MG63 (cell line): ENCODE data around the gene RDM1. TPM values are rescaled to one million over a fixed set of nuclear protein-coding genes. Genes with fewer than 3 reads are reported as not detected.
"Not testable (repeated sequence)": the region's sequence is repeated elsewhere in the genome, so short reads cannot be mapped to it uniquely, and the experiment has no call there.

ENCODE experiments used
- DNase-seq: peaks from one replicate; pipeline ENCODE4 v3.0.0-alpha.2; 2020
- H3K27me3 ChIP-seq: fragments of 250-450 bp; sonication (Bioruptor Pico); 2 replicates; pipeline ENCODE4 v1.5.1; 2020; ENCODE audit warnings: mild to moderate bottlenecking, moderate library complexity
- H3K36me3 ChIP-seq: fragments of 250-450 bp; sonication (Bioruptor Pico); 2 replicates; pipeline ENCODE4 v1.5.1; 2020; ENCODE audit warnings: mild to moderate bottlenecking, moderate library complexity
- H3K4me3 ChIP-seq: fragments of 250-450 bp; sonication (Bioruptor Pico); 2 replicates; pipeline ENCODE4 v1.5.1; 2020; ENCODE audit warnings: mild to moderate bottlenecking, moderate library complexity
- H3K9me3 ChIP-seq: fragments of 250-450 bp; sonication (Bioruptor Pico); 2 replicates; pipeline ENCODE4 v1.5.1; 2020; ENCODE audit warnings: mild to moderate bottlenecking, moderate library complexity
- total RNA-seq: library from RNA; depleted of rRNA; stranded (reverse); fragments of >200 nt; shearing (Covaris generic); gene quantifications from 2 replicates; pipeline ENCODE4 v1.2.3, GENCODE V29; 2014; ENCODE audit warnings: low replicate concordance

RDM1 gene
- total RNA-seq, 1 experiment from 2014 or later, result 0.89 TPM

DNA sequence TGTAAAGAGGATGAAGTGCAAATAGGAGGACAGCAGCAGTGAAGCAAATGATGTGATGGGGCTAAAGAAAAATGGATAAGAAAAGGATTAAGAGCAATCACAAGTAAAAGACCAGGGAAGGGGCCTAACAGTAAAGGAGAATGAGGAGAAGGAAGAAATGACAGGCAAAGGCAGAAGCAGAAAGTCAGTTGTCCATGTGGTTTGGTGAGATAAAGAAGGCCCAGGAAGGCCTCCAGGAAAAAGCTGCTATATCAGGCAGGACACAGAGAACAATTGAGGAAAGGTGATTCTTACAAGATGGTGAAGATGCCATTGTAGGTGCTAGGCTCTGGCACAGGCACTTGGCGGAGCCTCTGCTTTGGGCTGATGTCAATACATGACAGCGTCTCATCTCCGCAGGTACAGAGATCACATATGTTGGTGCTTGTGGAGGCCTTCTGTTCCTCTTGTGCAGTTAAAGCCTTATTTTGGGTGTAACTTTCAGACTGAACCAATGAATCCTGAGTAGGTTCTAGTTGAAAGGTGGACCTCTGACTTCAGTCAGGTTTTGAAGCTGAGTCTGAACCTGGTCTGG lies 18.1 kb downstream of the RDM1 start:
- no peak for DNase-seq
- no peaks in the 10 kb centered on the region for H3K27me3 ChIP-seq
- no peaks in the 10 kb centered on the region for H3K36me3 ChIP-seq
- no peak overlapping the region for H3K4me3 ChIP-seq
- no peaks in the 10 kb centered on the region for H3K9me3 ChIP-seq

DNA sequence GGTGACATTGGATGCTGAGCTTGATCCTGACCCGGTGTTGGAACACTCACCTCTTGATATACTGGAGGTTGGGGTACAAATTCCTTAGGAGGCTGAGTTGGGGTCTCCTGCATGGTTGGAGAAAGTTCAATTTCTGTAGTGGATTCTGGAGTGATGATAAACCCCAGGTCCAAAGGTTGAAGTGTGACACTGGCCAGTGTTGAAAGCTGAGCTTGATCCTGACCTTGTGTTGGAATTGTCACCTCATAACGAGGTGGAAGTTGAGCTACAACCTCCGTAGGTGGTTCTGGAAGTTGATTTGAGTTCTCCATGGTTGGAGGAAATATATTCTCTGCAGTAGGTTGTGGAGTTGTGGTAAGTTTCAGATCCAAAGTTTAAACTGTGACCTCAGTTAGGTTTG lies 21.2 kb downstream of the RDM1 start:
- DNase-seq, result no peak
- no peak overlapping the region for H3K4me3 ChIP-seq
- no peaks in the 10 kb centered on the region for H3K9me3 ChIP-seq
- no peaks in the 10 kb centered on the region for H3K36me3 ChIP-seq
- H3K27me3 ChIP-seq, result no peaks in the 10 kb centered on the region

DNA sequence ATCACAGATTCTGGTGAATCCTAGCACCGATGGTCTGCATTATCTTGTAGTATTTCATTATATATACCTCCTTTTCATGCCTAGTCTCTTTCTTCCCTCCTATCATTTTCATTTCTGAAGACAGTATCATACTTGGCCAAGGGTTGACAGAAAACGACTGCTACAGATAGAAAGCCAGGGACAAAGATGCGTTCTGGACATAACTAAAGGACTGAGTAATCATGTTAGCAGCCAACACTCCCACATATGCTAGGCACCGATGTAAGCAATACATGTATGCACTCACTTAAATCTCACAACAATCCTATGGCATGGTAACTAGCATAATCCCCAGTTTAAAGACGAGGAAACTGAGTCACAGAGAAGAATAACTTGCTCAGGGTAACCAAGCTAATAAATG lies 22.9 kb downstream of the RDM1 start:
- Histone ChIP-seq H3K4me3 (no peak overlapping the region), H3K36me3 (no peaks in the 10 kb centered on the region), H3K9me3 (no peaks in the 10 kb centered on the region), H3K27me3 (no peaks in the 10 kb centered on the region)
- DNase-seq, result no peak

DNA sequence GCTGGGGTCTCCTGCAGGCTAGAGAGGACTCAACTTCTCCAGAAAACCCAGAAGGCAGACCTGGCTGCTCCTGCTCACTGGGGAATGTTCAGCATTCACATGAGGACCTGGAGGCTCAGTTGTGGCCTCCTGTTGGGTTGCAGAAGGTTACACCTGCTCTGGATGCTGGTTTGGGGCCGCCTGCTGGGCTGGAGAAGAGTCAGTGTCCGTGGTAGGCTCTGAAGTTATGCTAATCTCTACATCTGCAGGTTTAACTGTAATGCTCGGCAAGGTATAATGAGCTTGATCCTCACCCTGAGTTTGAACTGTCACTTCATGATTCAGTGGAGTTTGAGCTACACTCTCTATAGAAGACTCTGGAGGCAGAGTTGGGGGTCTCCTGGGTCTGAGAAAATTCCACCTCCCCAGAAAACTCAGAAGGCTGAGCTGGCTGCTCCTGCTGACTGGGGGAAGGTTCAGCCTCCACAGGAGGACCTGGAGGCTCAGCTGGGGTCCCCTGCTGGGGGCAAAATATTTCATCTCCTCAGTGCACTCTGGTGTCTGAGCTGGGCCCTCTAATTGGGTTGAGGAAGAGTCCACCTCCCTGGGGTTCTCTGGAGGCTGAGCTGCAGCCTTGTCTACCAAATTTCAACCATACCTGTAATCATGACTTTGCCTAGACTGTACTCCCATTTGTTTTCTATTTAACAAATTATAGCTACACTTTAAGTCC lies 23.5 kb downstream of the RDM1 start:
- Histone ChIP-seq H3K27me3 (no peaks in the 10 kb centered on the region), H3K4me3 (no peak overlapping the region)
- DNase-seq, result no peak

DNA sequence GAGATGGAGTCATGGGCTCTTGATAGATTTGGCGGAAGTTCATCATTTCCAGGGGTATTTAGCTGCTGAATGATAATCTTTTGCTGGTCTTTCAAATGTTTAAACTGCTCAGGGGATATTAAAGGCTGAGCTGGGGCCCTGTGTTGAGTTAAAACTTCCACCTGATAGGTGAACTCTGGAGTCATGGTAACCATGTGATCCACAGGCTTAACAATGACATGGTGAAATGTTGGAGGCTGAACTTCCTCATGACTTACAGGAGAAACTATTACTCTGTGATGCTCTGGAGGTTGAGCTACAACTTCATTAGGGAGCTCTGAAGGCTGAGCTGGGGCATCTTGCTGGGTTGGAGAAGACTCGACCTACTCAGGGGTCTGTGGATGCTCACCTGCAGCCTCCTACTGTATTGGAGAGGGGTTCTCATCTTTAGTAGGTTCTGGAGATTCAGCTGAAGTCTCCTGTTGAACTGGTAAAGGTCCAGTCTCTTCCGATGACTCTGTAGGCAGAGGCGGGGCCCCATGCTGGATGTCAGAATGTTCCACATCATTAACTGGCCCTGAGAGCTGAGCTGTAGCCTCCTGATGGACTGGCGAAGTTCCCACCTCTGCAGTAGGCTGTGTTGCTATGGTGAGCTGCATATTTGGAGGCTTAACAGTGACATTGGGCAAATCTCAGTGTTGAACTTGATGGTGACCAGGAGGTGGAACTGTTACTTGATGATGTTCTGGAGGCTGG lies 24.2 kb downstream of the RDM1 start:
- no peak overlapping the region for H3K4me3 ChIP-seq
- DNase-seq, result no peak
- no peaks in the 10 kb centered on the region for H3K27me3 ChIP-seq
- H3K36me3 ChIP-seq, result no peaks in the 10 kb centered on the region
- no peaks in the 10 kb centered on the region for H3K9me3 ChIP-seq

More for the DNA sequence above, 23.5 kb downstream of the RDM1 start:
- Histone ChIP-seq H3K9me3 (no peaks in the 10 kb centered on the region), H3K36me3 (no peaks in the 10 kb centered on the region)

DNA sequence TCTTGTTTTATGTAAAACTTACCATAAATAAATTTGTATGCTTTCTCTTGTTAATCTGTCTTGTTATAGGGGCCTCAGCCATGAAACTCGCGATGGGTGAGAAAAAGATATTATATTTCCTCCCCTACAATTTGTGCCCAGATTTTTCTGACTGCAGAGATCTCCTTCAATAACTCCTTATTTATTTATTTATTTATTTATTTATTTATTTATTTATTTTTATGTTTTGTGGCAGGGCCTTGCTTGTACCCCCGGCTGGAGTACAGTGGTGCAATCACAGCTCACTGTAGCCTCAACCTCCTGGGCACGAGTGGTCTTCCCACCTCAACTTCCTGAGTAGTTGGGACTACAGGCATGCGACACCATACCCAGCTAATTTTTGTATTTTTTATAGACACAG lies 27.1 kb downstream of the RDM1 start:
- H3K4me3 ChIP-seq, result no peak overlapping the region

DNA sequence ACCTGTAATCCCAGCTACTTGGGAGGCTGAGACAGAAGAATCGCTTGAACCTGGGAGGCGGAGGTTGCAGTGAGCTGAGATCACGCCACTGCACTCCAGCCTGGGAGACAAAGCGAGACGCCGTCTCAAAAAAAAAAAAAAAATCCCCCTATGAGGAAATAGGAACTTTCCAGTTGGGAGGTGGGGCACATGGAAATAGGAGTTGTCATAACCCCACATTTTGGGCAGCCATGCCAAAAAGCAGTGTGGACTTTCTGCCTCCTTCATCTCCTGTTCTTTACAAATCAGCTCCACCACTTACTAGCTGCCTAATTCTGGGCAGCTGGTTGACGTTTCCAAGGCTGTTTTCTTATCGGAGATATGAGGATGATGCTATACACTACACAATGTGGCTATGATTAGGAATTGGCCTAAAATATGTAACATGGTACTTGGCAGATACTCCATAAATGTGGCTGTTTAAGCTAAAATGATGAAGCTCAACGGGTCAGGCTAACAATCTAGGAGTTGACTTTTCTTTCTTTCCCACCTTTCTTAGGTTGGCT lies 28.9 kb downstream of the RDM1 start:
- H3K27me3 ChIP-seq, result no peaks in the 10 kb centered on the region

More for the DNA sequence above, 27.1 kb downstream of the RDM1 start:
- Histone ChIP-seq H3K27me3 (no peaks in the 10 kb centered on the region), H3K9me3 (no peaks in the 10 kb centered on the region), H3K36me3 (no peaks in the 10 kb centered on the region)
- no peak for DNase-seq

DNA sequence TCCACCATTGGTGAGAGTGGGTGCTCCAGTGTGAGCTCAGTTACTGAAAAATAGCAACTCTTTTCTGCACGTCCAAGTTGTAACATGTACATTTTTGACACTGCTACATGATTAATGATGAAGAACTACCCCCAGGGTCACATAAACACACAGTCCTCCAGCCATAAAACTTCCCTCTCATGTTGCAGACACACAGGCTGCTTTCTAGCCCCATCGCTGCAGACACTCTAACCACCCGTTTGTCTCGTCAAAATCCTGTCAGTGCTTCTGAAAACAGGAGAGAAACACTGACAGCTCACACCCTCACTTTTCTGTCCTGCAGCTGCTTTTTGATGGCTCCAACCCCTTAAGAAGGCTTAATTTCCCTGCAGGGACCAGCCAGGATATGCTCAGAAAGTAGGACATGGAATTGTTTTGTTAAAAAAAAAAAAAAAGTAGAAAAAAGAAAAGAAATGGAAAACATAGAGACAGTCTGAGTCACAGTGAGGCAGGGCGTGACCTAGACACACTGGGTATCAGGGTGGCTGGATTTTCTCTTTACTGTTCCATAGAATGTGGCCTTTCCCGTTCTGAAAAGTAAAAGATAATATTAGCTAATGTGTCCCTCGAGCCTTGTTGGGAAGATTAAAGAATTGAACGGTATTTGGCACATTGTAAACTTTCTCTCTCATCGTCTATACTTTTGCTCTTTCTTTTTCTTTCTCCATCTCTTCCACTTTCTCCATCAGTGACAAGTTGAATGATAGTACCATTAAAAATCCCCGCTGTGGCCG lies 29.7 kb downstream of the RDM1 start:
- Histone ChIP-seq H3K27me3 (no peaks in the 10 kb centered on the region), H3K9me3 (no peaks in the 10 kb centered on the region)
- no peak for DNase-seq

More for the DNA sequence above, 28.9 kb downstream of the RDM1 start:
- no peak overlapping the region for H3K4me3 ChIP-seq
- H3K9me3 ChIP-seq, result no peaks in the 10 kb centered on the region
- no peaks in the 10 kb centered on the region for H3K36me3 ChIP-seq
- no peak for DNase-seq

DNA sequence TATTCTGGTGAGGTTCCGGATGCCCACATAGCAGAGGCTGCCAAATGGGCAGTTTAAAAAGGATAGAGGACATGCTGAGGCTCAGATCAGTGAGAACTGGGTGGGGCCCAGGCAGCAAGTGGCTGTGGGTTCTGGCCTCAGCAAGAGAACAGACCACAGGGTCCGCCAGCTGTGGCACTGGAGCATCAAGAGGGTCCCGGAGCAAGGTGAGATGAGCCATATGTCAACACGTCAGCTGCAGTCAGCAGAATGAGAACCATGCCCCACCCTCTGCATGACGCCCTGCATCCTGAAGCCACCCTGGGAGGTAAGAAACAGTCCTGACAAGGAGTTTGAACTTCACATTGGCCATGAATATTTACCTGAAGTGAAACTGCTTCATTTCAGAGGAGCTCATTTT lies 30.3 kb downstream of the RDM1 start:
- DNase-seq, result no peak
- Histone ChIP-seq H3K36me3 (no peaks in the 10 kb centered on the region), H3K27me3 (no peaks in the 10 kb centered on the region), H3K4me3 (no peak overlapping the region), H3K9me3 (no peaks in the 10 kb centered on the region)

More for the DNA sequence above, 29.7 kb downstream of the RDM1 start:
- H3K36me3 ChIP-seq, result no peaks in the 10 kb centered on the region
- H3K4me3 ChIP-seq, result no peak overlapping the region

DNA sequence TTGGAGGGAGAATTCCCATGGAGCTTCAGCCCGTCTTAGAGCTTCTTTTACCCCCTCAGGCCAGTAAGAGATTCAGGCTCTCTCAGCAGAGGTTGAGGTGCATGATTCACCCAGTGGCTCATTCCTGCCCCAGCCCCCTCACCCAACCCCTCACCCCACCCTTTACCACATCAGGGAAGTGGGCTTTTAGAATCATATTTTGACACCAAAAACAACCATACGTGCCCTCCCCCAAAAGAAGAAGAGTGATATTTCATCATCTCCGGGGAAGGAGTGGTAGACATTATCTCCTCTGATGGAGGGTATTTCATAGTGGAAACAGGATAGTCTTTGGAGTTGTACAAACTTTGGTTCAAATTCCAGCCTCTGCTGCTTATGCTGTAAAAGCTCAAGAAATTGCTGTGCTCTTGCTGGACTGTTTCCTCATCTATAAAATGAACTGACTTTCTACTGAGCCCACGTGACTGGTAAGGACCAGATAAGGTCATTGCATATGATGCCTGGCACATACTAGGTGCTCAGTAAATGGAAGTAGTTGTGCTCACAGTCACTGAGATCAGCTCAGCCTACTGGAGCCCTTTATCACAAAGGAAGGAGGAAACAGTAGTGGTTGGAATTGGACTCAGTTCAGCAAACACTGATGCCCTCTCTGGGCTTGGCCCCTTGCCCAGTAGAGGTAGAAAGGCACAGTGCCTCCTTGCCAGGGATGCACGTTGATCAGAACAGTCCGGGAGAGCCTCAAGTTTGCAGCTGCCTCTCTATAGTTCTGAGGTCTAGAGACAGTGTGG lies 32.1 kb downstream of the RDM1 start:
- Histone ChIP-seq H3K36me3 (no peaks in the 10 kb centered on the region), H3K4me3 (no peak overlapping the region), H3K27me3 (no peaks in the 10 kb centered on the region), H3K9me3 (no peaks in the 10 kb centered on the region)
- no peak for DNase-seq

DNA sequence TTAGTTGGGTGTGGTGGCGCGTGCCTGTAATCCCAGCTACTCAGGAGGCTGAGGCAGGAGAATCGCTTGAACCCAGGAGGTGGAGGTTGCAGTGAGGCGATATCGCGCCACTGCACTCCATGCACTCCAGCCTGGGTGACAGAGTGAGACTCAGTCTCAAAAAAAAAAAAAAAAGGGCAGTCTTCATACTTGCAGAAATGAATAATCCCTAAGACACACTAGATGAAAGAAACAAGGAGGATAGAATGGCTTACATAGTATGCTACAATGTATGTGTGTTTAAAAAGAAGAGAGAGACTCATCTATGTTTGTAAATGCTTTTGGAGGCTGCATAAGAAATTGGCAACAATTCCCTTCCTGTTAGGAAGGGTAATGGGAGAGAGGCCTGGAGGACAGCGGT lies 32.8 kb downstream of the RDM1 start:
- not testable (repeated sequence) for H3K4me3 ChIP-seq, H3K36me3 ChIP-seq, H3K27me3 ChIP-seq, H3K9me3 ChIP-seq, DNase-seq

DNA sequence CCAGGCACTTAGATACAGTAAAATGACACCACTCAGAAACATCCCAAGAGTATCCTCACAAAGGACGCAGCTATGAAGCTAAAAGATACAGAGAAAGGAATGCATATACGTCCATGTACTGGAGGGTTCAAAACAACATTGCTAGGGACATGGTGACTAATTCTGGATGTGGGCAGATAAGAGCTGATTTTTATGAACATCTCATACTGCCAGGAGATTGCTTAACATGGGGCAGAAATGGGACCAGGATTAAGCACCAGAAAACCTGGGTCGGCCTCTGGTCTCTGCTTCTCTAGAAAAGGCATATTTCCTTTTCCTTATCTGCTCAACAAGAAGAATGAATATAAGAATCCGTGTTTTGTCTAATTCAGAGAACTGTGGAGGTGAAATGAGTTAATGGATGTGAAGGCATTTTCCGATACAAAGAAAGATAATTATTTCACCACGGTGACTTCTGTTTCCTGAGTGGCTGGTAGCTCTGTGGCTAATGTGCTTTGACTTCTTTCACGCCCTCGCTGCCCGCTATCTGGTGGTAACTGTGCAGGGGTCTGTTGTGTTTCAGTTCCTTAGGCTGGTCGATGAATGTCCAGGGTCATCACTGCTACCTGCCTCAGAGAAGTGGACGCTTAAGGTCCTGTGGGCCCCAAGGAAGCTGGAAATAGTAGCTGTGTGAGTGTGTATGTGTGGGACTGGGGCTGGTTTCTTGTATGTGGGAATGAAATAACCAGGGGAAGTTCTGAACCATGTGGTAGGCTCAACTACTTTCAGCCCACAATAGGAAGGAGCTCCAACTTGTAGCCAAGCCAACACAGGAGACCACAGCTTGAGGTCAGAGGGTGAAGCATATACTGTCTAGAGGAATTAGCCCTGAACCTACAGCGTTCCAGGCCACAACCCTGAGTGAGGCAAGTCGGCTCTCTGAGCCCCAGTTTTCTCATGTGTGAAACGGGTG lies 34.7 kb downstream of the RDM1 start:
- no peak for DNase-seq
- no peak overlapping the region for H3K4me3 ChIP-seq
- H3K27me3 ChIP-seq, result no peaks in the 10 kb centered on the region
- no peaks in the 10 kb centered on the region for H3K9me3 ChIP-seq
- H3K36me3 ChIP-seq, result no peaks in the 10 kb centered on the region

DNA sequence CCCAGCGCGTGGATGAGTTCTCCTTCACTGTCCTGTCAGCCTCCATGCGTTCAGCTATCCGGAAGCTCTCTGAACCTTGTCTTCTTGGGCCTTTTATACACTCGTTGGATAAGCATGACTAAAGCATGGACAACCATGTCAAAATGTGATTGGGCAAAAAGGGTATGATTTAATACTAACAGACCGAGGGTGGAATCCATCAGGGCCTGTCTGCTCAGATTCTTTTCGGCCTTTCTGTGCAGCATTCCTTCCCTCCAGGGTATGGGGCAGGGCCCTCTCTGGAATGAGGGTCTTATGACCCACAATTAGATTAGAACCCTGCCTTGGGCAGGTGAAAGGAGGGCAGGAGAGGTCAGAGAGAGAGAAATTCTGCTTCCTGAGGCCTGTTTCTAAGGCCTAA lies 36.4 kb downstream of the RDM1 start:
- Histone ChIP-seq H3K36me3 (no peaks in the 10 kb centered on the region), H3K4me3 (no peak overlapping the region), H3K9me3 (no peaks in the 10 kb centered on the region), H3K27me3 (no peaks in the 10 kb centered on the region)
- DNase-seq, result no peak

DNA sequence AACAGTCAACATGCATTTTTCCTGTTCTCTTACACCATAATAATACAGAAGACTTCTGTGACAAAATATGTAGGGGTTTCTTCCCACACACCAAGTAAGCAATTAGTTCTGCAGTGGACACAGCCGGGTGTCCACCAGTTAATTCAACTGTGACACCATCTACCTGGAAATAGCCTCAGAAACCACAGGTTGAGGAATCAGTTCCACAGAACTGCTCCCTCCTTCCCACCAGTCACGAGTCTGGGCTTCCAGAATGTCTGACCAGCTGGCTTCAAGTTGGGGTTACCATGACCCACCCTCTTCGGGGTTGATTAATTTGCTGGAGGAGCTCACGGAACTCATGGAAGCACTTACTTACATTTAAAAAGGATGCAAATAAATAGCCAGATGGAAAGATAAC lies 36.8 kb downstream of the RDM1 start:
- DNase-seq, result no peak
- Histone ChIP-seq H3K9me3 (no peaks in the 10 kb centered on the region), H3K27me3 (no peaks in the 10 kb centered on the region), H3K36me3 (no peaks in the 10 kb centered on the region), H3K4me3 (no peak overlapping the region)
